GM21447 (cell line): Measurements from ENCODE around the gene CAMK4.

Source experiments
- ATAC-seq: cut with Tn5 transposase; IDR thresholded peaks from one replicate; pipeline ENCODE4 v1.9.1; 2021; ENCODE audit not compliant: unreplicated experiment

CAMK4 gene

GRCh38 chr5:111530298-111530740 lies 306.1 kb downstream of the CAMK4 start:
- peak; percentile 96 for ATAC-seq

GRCh38 chr5:111532886-111533582 lies 308.9 kb downstream of the CAMK4 start:
- ATAC-seq = no peak

DNA sequence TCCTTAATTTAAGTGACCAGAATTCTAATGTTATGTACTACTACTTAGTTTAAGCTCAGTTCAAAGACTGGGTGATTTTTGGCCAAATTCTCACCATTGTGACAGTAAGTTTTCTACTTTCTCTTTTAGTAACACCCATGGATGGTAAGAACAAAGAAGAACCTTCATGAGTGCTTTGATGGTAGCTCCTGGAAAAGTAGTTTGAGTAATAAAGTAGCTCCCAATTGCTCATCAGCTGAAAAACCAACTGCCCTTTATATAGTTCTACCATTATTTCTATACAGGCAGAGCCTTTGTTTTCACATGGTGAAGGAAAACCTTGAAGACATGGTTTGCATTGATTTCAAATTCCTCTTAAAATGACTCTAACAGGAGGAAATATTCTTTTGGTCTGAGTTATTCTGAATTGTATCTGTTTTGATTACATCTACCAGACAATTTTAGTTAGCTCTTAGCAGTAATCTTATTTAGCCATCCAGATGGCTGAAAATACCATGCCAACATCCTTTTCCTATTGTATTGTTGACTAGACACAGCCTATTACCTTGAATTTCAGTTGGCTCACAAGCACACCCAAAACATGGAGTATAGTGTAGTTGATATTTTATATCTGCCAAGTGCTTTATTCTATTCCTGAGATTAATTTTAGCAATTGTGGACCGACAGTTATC lies 311.8 kb downstream of the CAMK4 start:
- no peak for ATAC-seq

GRCh38 chr5:111537141-111538024 lies 313.2 kb downstream of the CAMK4 start:
- ATAC-seq = no peak
